SKM-1 treated with dmso at 0.1 percent for 144 hours (cell line): ENCODE measurements around the gene TOX2.
"Not testable (repeated sequence)": the region's sequence is repeated elsewhere in the genome, so short reads cannot be mapped to it uniquely, and the experiment has no call there.

Experiments used
- DNase-seq: peaks from one replicate; lab custom pipeline; 2025; ENCODE audit not compliant: unreplicated experiment; lab: John Stamatoyannopoulos, UW

TOX2 gene

DNA sequence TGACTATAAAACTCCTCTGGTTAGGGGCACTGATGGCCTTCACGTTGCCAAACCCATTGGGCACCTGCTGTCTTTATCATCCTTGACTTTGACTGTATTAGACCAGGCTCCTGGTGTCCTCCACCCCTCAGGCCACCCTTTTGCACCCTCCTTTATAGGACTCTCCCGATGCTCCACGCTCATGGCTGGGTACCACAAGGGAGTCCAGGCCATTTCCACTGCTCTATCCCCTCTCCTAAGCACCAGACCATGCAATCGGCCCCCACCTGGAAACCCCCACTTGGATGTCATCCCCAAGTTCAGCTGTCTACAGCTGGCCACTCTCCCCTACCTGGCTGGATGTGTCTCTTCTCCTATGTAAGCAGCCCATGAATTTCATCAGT lies 115.2 kb downstream of the TOX2 start:
- no peak for DNase-seq

DNA sequence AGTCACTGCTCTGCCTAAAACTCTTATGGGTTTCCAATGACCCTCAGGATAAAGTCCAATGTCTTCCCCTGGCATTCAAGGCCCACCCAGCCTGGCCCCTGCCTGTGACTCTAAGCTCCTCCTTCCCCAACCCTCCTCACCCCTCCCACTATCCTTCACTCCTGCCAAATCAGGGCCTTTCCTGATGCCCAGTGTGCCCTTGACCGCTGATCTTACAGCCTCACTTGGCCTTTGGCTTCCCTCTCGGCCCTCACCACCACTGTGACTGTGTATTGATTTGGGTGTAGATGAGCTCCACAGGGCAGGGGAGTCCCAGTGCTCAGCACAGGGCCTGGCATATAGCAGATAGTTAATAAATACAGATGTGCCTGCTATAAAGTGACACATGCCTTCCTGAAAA lies 115.7 kb downstream of the TOX2 start:
- no peak for DNase-seq

DNA sequence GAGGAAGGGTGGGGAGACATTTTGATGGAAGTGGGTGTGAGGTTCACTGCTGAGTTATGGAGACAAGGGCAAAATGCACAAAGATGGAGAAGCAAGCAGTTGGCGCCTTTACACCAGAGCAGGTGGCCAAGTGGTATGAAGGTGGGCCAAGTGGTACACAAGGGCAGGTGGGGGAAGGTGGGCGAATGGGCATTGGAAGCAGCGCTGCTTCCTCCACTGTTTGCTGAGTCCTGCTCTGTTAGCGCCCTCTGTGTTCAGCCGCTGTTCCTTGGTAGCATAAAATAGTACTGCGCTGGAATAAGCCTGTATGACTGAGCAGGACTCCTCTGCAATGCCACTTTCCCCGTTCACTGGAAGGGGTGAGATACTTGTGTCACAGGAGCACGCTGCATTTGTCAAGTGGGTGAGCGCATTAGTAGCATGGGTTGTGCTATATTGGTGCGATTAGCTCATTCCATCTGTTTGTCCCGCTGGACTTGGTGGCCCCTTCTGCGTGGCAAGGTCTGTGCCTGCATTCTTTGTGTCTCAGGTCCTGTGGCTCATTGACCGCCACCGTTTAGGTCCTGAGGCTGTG lies 116.4 kb downstream of the TOX2 start:
- DNase-seq = no peak

DNA sequence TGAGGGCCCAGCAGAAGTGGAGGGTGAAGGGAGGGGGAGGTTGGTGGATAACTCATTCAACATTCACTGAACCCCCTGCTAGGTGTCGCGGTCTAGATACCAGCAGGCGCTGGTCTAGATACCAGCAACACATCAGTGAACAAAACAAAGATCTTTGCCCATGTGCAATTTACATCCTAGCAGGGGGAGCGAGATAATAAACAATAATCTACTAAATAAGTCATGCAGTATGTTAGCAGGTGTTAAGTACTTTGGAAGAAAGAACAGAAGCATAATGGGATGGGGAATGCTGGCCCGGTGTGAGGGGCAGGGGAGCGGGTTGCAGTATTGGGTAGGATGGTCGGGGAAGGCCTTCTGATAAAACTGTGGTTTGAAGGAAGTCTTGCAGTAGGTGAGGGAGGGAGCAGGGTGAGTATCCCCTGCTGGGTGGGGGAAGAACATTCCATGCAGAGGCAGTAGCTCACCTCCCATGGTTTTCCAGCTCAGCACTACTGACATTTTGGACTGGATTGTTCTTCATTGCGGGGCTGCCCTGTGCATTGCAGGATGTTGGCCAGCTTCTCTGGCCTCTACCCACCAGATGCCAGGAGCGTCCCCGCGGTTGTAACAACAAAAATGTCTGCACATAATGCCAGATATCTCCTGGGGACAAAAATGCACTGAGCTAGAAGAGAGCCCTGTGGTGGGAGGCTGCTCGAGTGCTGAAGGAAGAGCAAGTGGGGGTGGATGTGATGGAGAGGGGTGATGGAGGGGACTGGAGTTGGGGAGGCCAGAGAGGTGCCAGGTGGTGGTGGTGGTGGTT lies 117.3 kb downstream of the TOX2 start:
- no peak for DNase-seq

DNA sequence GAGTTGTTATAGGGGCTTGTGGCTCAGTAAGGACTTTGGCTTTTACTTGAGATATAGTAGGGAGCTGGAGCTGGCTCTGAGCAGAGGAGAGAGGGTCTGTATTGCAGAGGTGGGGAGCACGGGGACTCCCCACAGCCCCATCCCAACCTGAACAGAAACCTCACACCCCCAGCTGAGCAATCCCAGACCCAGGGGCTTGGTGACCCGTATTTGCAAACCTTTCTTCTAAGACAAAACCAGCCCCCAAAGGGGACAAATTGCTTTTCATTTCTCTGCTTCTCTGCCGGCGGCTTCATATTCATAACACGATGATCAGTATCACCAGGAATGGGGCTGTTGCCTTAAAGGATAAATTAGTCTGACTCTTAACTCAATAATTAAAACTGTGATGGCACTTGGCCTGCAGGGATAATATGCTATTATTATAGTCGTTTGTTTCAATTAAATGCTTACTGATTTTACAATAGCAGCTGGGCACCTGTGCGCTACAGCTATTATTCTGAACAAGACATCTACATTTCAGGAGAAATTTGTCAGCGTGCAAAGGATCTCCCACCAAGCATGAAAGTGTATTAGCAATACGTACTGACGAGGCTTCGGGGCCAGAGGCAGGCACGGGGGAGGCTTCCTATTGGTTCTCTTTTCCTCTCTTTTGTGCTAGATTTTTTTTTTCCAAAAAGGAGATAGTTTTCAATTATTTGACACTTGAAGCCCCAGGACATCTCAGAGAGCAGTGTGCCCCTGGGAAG lies 118.1 kb downstream of the TOX2 start:
- no peak for DNase-seq

- DNase-seq = no peak
Measured at GRCh38 chr20:44033344-44033743, 118.7 kb downstream of the TOX2 start.

DNA sequence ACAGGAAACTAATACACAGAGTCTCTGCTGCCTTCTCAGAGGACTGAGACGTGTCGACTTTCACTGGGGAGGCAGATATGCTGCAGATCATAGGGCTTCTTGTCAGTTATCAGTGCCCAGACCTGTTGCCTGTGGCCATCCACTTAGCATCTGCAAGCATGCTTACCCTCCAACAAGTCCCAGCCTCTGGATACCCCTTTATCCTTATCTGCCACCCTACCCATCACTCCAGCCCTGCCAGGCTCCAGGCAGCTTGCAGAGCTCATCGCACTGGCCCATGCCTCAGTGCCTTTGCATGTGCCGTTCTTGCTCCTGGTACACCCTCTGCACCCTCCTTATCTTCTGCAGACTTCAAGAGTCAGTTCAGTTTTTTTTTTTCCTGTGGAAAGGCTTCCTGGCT lies 119.2 kb downstream of the TOX2 start:
- no peak for DNase-seq

GRCh38 chr20:44034451-44034850 lies 119.8 kb downstream of the TOX2 start:
- DNase-seq = no peak

DNA sequence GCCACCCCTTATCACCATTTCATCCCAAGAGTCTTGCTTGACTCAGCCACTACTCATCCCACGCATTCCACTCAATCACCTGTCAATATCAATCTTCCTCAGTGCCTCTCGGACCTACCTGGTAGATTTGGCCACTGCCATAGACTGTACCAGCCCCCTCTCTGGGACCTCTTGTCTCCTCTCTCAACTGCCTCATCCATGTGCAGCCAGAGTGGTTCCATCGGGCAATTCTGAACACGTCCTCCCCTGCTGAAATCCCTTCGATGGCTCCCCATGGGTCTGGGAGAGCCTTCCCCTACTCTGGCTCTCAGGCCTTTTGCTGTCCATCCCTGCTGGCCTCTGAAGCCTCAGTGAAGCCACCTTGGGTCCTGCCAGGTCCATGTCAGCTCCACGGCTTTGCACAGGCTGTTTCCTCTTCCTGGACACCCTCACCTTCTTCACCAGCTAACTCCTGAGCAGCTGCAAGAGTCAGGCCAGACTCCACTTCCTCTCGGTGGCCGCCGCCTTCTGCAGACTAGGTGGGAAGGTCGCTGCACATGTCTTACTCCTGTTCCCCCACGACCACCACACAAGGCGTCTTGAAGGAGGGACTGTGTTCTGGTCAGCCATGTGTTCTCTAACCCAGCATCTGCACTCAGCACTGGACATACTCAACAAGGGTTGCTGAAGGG lies 120.4 kb downstream of the TOX2 start:
- no peak for DNase-seq

- no peak for DNase-seq
Measured at GRCh38 chr20:44035924-44036323, 121.3 kb downstream of the TOX2 start.

GRCh38 chr20:44036441-44036840 lies 121.8 kb downstream of the TOX2 start:
- no peak for DNase-seq

- no peak for DNase-seq
Measured at GRCh38 chr20:44038681-44039123, 124.0 kb downstream of the TOX2 start.

GRCh38 chr20:44039147-44039546 lies 124.5 kb downstream of the TOX2 start:
- no peak for DNase-seq

DNA sequence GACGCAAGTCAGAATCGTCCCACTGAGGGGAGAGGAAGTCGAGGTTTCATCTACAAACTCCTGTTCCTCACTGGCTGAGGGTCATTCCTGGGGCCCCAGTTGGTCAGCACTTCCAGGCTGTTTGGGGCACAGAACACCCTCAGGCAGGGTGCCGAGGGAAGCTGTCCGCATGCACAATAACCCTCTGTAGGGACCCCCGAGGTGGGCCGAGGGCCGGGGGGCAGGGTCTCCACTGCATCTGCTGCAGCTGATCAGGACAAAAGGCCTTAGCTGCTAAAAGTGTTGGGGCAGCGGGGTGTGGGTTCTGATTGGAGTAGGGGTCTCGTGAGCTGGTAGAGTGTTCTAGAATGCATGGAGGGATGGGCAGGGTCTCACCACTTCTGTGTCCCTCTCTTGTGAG lies 125.1 kb downstream of the TOX2 start:
- DNase-seq = no peak

DNA sequence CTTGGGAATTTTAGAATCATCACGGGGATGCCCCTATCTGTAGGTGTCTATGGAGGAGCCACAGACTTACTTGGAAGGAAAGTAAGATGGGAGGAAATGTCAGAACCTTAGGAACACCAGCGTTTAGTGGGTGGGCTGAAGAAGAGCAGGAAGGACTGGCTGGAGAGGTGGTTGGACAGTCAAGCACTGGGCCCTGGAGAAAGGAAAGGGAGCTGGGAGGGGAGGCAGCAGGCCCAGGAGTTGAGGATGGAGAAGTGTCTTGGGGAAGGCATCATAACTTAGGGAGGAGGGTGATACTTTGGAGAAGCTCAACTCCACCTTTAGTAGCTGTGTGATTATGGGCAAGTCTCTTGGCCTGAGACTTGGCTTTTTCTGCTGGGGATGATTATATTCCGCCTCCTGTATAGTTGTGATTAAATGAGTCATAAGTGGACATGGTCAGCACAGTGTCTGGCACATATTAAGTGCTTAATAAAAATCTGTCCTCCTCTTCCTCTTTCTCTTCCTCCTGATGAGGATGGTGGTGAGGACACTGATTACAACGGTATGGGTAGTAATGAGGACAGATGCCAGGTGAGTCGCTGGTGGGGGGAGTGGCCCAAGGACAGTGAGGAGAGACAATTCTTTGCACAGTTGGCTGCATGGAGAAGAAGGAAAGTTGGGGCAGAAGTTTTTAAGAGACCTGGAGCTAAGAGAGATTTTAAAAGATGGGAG lies 125.7 kb downstream of the TOX2 start:
- no peak for DNase-seq

DNA sequence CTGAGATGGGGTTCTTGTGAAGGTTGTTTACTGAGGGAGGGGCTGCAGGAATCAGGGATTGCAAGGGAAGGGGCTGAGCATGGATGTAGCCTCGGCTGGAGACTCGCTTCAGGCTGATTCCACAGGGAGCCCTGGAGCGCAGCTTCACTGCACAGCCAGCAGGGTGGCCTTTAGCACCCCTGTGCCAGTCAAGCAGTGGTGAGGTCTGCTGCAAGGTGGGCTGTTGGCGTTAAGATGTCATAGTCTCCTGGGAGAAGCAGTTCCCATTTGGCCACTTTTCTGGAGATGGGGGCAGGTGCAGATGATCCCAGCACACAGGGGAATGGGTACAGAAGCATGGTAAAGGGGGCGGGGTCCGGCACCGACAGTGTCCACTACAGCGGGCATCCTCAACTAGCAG lies 126.3 kb downstream of the TOX2 start:
- DNase-seq = no peak

GRCh38 chr20:44044712-44045111 lies 130.1 kb downstream of the TOX2 start:
- DNase-seq = not testable (repeated sequence)

GRCh38 chr20:44050327-44050726 lies 135.7 kb downstream of the TOX2 start:
- no peak for DNase-seq

GRCh38 chr20:44050925-44051660 lies 136.4 kb downstream of the TOX2 start:
- DNase-seq = no peak

GRCh38 chr20:44051661-44052000 lies 137.0 kb downstream of the TOX2 start:
- DNase-seq = no peak
